H1 (cell line): ENCODE measurements around the gene DSTYK. TPM values are rescaled to one million over a fixed set of nuclear protein-coding genes. Genes with fewer than 3 reads are reported as not detected.
A peak's percentile ranks its signal among the peaks of the same experiment; 100 is the strongest.

Source experiments
- CTCF ChIA-PET: fragments of 300-600 bp; sonication (Branson Sonifier 250); formaldehyde crosslinking; loops from one replicate; lab custom pipeline; 2021; ENCODE audit not compliant: partially characterized antibody; lab: Charles Lee
- POLR2A ChIA-PET: fragments of 300-600 bp; sonication (Branson Sonifier 250); formaldehyde crosslinking; loops from one replicate; lab custom pipeline; 2021; ENCODE audit warnings: inconsistent platforms; ENCODE audit not compliant: partially characterized antibody; lab: Charles Lee
- DNase-seq, 2 experiments: peaks; one replicate each; pipeline versions ENCODE4 v3.0.0 to v3.0.0-alpha.2; 2010 to 2022; ENCODE audit warnings: low spot score in 2 of 2, low read depth in 1 of 2, mixed read lengths in 1 of 2
- FAIRE-seq: peaks from 2 replicates; lab custom pipeline; 2011; peaks lifted over from hg19 to GRCh38; lab: Jason Lieb, UNC
- H2AFZ ChIP-seq: 2 replicates; pipeline ENCODE4 v1.8.1; 2012; ENCODE audit warnings: low read length, inconsistent platforms
- H2AK5ac ChIP-seq: 2 replicates; pipeline ENCODE4 v1.6.1; 2013; ENCODE audit warnings: low read depth, low read length
- H2BK120ac ChIP-seq: replicated peaks from 2 replicates; pipeline ENCODE3; 2013; ENCODE audit warnings: low read depth, low read length, inconsistent platforms
- H2BK12ac ChIP-seq: 2 replicates; pipeline ENCODE4 v1.6.1; 2013; ENCODE audit warnings: low read depth, low read length
- H2BK15ac ChIP-seq: 2 replicates; pipeline ENCODE4 v1.6.1; 2013; ENCODE audit warnings: low read length
- H2BK20ac ChIP-seq: 2 replicates; pipeline ENCODE4 v1.6.1; 2013; ENCODE audit warnings: low read length
- H2BK5ac ChIP-seq: 2 replicates; pipeline ENCODE4 v1.6.1; 2013; ENCODE audit warnings: low read depth, low read length
- H3K14ac ChIP-seq: 2 replicates; pipeline ENCODE4 v1.6.1; 2013; ENCODE audit warnings: inconsistent platforms; ENCODE audit not compliant: insufficient read length
- H3K18ac ChIP-seq: 2 replicates; pipeline ENCODE4 v1.6.1; 2013; ENCODE audit warnings: low read length; ENCODE audit errors: extremely low read depth
- H3K23ac ChIP-seq: 2 replicates; pipeline ENCODE4 v1.6.1; 2013; ENCODE audit warnings: inconsistent platforms; ENCODE audit not compliant: insufficient read length
- H3K23me2 ChIP-seq: 2 replicates; pipeline ENCODE4 v1.6.1; 2013; ENCODE audit warnings: low read depth, low read length
- H3K27ac ChIP-seq: 2 replicates; pipeline ENCODE4 v1.6.1; 2011; ENCODE audit warnings: low read depth, low read length, inconsistent platforms
- H3K27me3 ChIP-seq, 4 experiments: replicated peaks in 1 of 4; 1 replicate in 1 of 4; 2 replicates in 3 of 4; pipeline versions ENCODE4 v1.6.1 to v1.8.1; 2011 to 2013; ENCODE audit warnings: low read length in 3 of 4, mild to moderate bottlenecking in 3 of 4, inconsistent platforms in 2 of 4, mixed read lengths in 2 of 4, moderate library complexity in 1 of 4; ENCODE audit not compliant: control insufficient read depth in 3 of 4, insufficient read depth in 3 of 4; ENCODE audit errors: extremely low read depth in 1 of 4
- H3K36me3 ChIP-seq, 4 experiments: 2 replicates each; pipeline versions ENCODE4 v1.6.1 to v1.8.1; 2011 to 2013; ENCODE audit warnings: mild to moderate bottlenecking in 4 of 4, low read length in 3 of 4, moderate library complexity in 2 of 4, control low read depth in 1 of 4, inconsistent platforms in 1 of 4; ENCODE audit not compliant: insufficient read depth in 4 of 4, control insufficient read depth in 2 of 4
- H3K4ac ChIP-seq: replicated peaks from 2 replicates; pipeline ENCODE3; 2013; ENCODE audit warnings: low read length, low read depth, mixed read lengths, inconsistent platforms; ENCODE audit not compliant: insufficient read length
- H3K4me1 ChIP-seq, 4 experiments: replicated peaks in 1 of 4; 1 replicate in 1 of 4; 2 replicates in 3 of 4; pipeline versions ENCODE4 v1.6.1 to v1.8.1; 2011 to 2013; ENCODE audit warnings: low read length in 3 of 4, inconsistent platforms in 2 of 4, mixed read lengths in 1 of 4; ENCODE audit not compliant: insufficient read depth in 4 of 4, control insufficient read depth in 3 of 4
- H3K4me2 ChIP-seq, 2 experiments: 2 replicates each; pipeline versions ENCODE4 v1.6.1 to v1.8.1; 2011 to 2013; ENCODE audit warnings: low read depth in 2 of 2, low read length in 2 of 2, control low read depth in 1 of 2, inconsistent platforms in 1 of 2, mild to moderate bottlenecking in 1 of 2; ENCODE audit not compliant: insufficient read depth in 1 of 2
- H3K4me3 ChIP-seq, 4 experiments: fragments of 200-600, 300-600 bp in 1 of 4; sonication (generic), shearing (Covaris generic), sonication (Bioruptor Twin) in 1 of 4; 2 replicates each; pipeline versions ENCODE4 v1.5.1 to v1.8.1; 2011 to 2016; ENCODE audit warnings: low read length in 4 of 4, low read depth in 3 of 4, control low read depth in 2 of 4, inconsistent platforms in 2 of 4, mild to moderate bottlenecking in 2 of 4, mixed read lengths in 1 of 4, moderate library complexity in 1 of 4; ENCODE audit not compliant: insufficient read depth in 2 of 4; ENCODE audit errors: extremely low read depth in 1 of 4
- H3K56ac ChIP-seq: replicated peaks from 2 replicates; pipeline ENCODE3; 2013; ENCODE audit warnings: low read depth, mild to moderate bottlenecking, mixed read lengths, low read length, inconsistent platforms; ENCODE audit not compliant: insufficient read length
- H3K79me1 ChIP-seq: 2 replicates; pipeline ENCODE4 v1.6.1; 2013; ENCODE audit warnings: low read depth, low read length, control low read depth
- H3K79me2 ChIP-seq, 2 experiments: 2 replicates each; pipeline versions ENCODE4 v1.6.1 to v1.8.1; 2012 to 2013; ENCODE audit warnings: low read length in 2 of 2, mild to moderate bottlenecking in 2 of 2, inconsistent platforms in 1 of 2; ENCODE audit not compliant: insufficient read depth in 2 of 2, control insufficient read depth in 1 of 2
- H3K9ac ChIP-seq, 4 experiments: replicated peaks in 1 of 4; 1 replicate in 1 of 4; 2 replicates in 3 of 4; pipeline versions ENCODE4 v1.6.1 to v1.8.1; 2011 to 2013; ENCODE audit warnings: low read depth in 3 of 4, low read length in 3 of 4, control low read depth in 2 of 4, mild to moderate bottlenecking in 2 of 4, moderate library complexity in 2 of 4, inconsistent platforms in 1 of 4; ENCODE audit errors: extremely low read depth in 1 of 4
- H3K9me3 ChIP-seq, 2 experiments: 2 replicates each; pipeline versions ENCODE4 v1.6.1 to v1.8.1; 2012 to 2013; ENCODE audit warnings: mild to moderate bottlenecking in 2 of 2, moderate library complexity in 2 of 2, control low read depth in 1 of 2, inconsistent platforms in 1 of 2, low read depth in 1 of 2, low read length in 1 of 2, mixed read lengths in 1 of 2; ENCODE audit not compliant: insufficient read depth in 2 of 2
- H4K20me1 ChIP-seq, 2 experiments: replicated peaks in 1 of 2; 2 replicates each; pipeline versions ENCODE3 to v1.8.1; 2011 to 2013; ENCODE audit warnings: inconsistent platforms in 2 of 2, low read length in 2 of 2, mild to moderate bottlenecking in 1 of 2; ENCODE audit not compliant: insufficient read depth in 2 of 2, control insufficient read depth in 1 of 2
- H4K5ac ChIP-seq: 2 replicates; pipeline ENCODE4 v1.6.1; 2013; ENCODE audit warnings: low read length, low read depth, mixed read lengths, inconsistent platforms; ENCODE audit not compliant: insufficient read length
- H4K8ac ChIP-seq: 2 replicates; pipeline ENCODE4 v1.8.0; 2013; ENCODE audit warnings: mild to moderate bottlenecking, moderate library complexity, low read length, inconsistent platforms; ENCODE audit not compliant: insufficient read depth; ENCODE audit errors: extremely low read depth
- H4K91ac ChIP-seq: replicated peaks from 2 replicates; pipeline ENCODE3; 2013; ENCODE audit warnings: low read length, mixed read lengths, inconsistent platforms; ENCODE audit not compliant: insufficient read length
- BACH1 ChIP-seq: IDR thresholded peaks from 2 replicates; pipeline ENCODE4 v1.6.1; 2012; ENCODE audit warnings: low read length, improper control_type of control experiment
- CHD1 ChIP-seq: IDR thresholded peaks from 2 replicates; pipeline ENCODE4 v1.6.1; 2012; ENCODE audit warnings: low read depth, low read length, improper control_type of control experiment
- CTCF ChIP-seq, 3 experiments: IDR thresholded peaks; 1 replicate in 2 of 3; 2 replicates in 1 of 3; pipeline versions ENCODE4 v1.5.1 to v1.6.1; 2011; ENCODE audit warnings: low read length in 3 of 3, mild to moderate bottlenecking in 3 of 3, inconsistent platforms in 2 of 3, low read depth in 1 of 3, moderate library complexity in 1 of 3; ENCODE audit not compliant: insufficient read depth in 1 of 3; ENCODE audit errors: control extremely low read depth in 1 of 3
- HDAC2 ChIP-seq, 2 experiments: fragments of 300-600 bp in 1 of 2; sonication (generic) in 1 of 2; IDR thresholded peaks; 2 replicates each; pipeline ENCODE4 v1.6.1; 2011 to 2012; ENCODE audit warnings: low read depth in 2 of 2, low read length in 2 of 2, mild to moderate bottlenecking in 2 of 2, moderate library complexity in 2 of 2, borderline replicate concordance in 1 of 2, inconsistent platforms in 1 of 2
- JUN ChIP-seq: IDR thresholded peaks from 2 replicates; pipeline ENCODE4 v1.6.1; 2011; ENCODE audit warnings: low read depth, mild to moderate bottlenecking, improper control_type of control experiment, low read length
- POU5F1 ChIP-seq: IDR thresholded peaks from 2 replicates; pipeline ENCODE4 v1.6.1; 2011; ENCODE audit warnings: low read depth, mild to moderate bottlenecking, low read length, moderate library complexity
- RAD21 ChIP-seq, 2 experiments: IDR thresholded peaks in 1 of 2; conservative IDR thresholded peaks in 1 of 2; 2 replicates each; pipeline ENCODE4 v1.6.1; 2011; ENCODE audit warnings: low read depth in 2 of 2, low read length in 2 of 2, improper control_type of control experiment in 1 of 2, inconsistent platforms in 1 of 2, mild to moderate bottlenecking in 1 of 2, moderate library complexity in 1 of 2
- RNF2 ChIP-seq: fragments of 200-900, 300-1000 bp; sonication (generic); IDR thresholded peaks from 2 replicates; pipeline ENCODE4 v1.7.1; 2016; ENCODE audit warnings: borderline replicate concordance, low read depth, mild to moderate bottlenecking, antibody characterized with exemption, low read length; ENCODE audit not compliant: poor library complexity, severe bottlenecking; ENCODE audit errors: missing control alignments
- SRF ChIP-seq: IDR thresholded peaks from 2 replicates; pipeline ENCODE4 v1.6.1; 2011; ENCODE audit warnings: mild to moderate bottlenecking, low read depth, low read length, moderate library complexity
- TEAD4 ChIP-seq: IDR thresholded peaks from 2 replicates; pipeline ENCODE4 v1.6.1; 2012; ENCODE audit warnings: low read depth, low read length, inconsistent platforms, mixed read lengths
- WGBS, 2 experiments: shearing (Covaris generic) in 1 of 2; methylation state at CpG; one replicate each; pipeline versions ENCODE4 v1.1.6 to v1.1.7; 2013 to 2015; ENCODE audit warnings: low lambda C conversion rate in 2 of 2, mixed read lengths in 2 of 2, inconsistent platforms in 1 of 2, low coverage in 1 of 2, missing lambda C conversion rate in 1 of 2; ENCODE audit not compliant: insufficient replicate concordance in 2 of 2, insufficient coverage in 1 of 2, insufficient read length in 1 of 2; ENCODE audit errors: extremely low coverage in 1 of 2, missing lambda C conversion rate in 1 of 2; 5-methylcytosine and 5-hydroxymethylcytosine counted together
- polyA plus RNA-seq, 7 experiments: library from polyadenylated mRNA; depleted of rRNA in 3 of 7; stranded (reverse) in 5 of 7; unstranded in 2 of 7; fragments of >200 nt in 5 of 7; fragments of 200-250 nt in 2 of 7; gene quantifications; 1 replicate in 5 of 7; 2 replicates in 1 of 7; 4 replicates in 1 of 7; pipeline versions ENCODE4 v1.2.1 to v1.2.3, GENCODE V29; 2011 to 2013; ENCODE audit warnings: missing spikeins in 2 of 7, mixed read lengths in 2 of 7
- total RNA-seq: library from RNA; stranded (reverse); fragmentation: NEBNext Ultra II Directional; extraction: Animal tissue kit (Norgen Biotek cat#: 25700); gene quantifications from 2 replicates; pipeline ENCODE4 v1.2.1, GENCODE V29; 2021

Gene DSTYK
- total and polyA plus RNA-seq, 2 of the 8 experiments (the other 6 are each of a cell fraction or from before 2014, with no cell fraction given): 2.7 to 8.5 TPM

- Histone ChIP-seq H3K27ac (no peak overlapping the region), H3K14ac (no peak overlapping the region), H3K4ac (no peak overlapping the region), H3K23me2 (peaks cover 5% of the 10 kb centered on the region; the same call in 1 of the 2 replicates), H3K9ac (peak overlapping the region in 2 of 4 experiments; percentile 48 to 95; a peak in 4 of 7 replicates), H4K8ac (no peak overlapping the region), H3K4me1 (peaks cover 0 to 9% (median 5%) of the 10 kb centered on the region in 4 experiments; a peak in 3 of 7 replicates), H2BK120ac (no peak overlapping the region), H2AFZ (peak overlapping the region; percentile 36), H4K5ac (peak overlapping the region; percentile 54), H2BK12ac (no peak overlapping the region), H3K79me2 (peaks cover 10 to 37% of the 10 kb centered on the region in 2 experiments), H3K36me3 (no peaks in the 10 kb centered on the region), H3K27me3 (no peaks in the 10 kb centered on the region), H2BK20ac (no peak overlapping the region), H2BK5ac (no peak overlapping the region; the same call in 1 of the 2 replicates), H2BK15ac (no peak overlapping the region), H3K4me3 (peak overlapping the region; percentile 89 to 100 (median 97); a peak in 7 of 8 replicates), H4K20me1 (no peaks in the 10 kb centered on the region), H2AK5ac (no peak overlapping the region), H3K79me1 (peaks cover 5% of the 10 kb centered on the region; the same call in 1 of the 2 replicates), H3K9me3 (no peaks in the 10 kb centered on the region), H3K56ac (no peak overlapping the region), H3K23ac (no peak overlapping the region), H3K4me2 (peak overlapping the region; percentile 79 to 92), H3K18ac (no peak overlapping the region), H4K91ac (no peak overlapping the region)
- DNase-seq (no peak), FAIRE-seq (no peak)
- ChIA-PET POLR2A (interaction anchor here (1.0 to 2.7 kb wide), 6 partner anchors 10 to 29 kb away, joined by 3 to 21 read pairs (median 6); no protein-coding TSS in a partner anchor), CTCF (interaction anchor here (0.8 to 6.0 kb wide), 21 partner anchors 8 to 151 kb away, joined by 3 to 46 read pairs (median 4); partner anchors contain the start of gene TMCC2)
- WGBS, 2 experiments: 52% methylated on average over 9 of the region's 9 CpGs; no CpG with 5 or more reads in 1 of the 2 experiments
- no peak for TF ChIP-seq POU5F1
- no peak for TF ChIP-seq TEAD4
- TF ChIP-seq CTCF (IDR thresholded peaks at IDR 0.05; ENCODE audit: control extremely low read depth in 1 of 3, insufficient read depth in 1 of 3, low read depth in 1 of 3, low read length in 3 of 3): no peak
- TF ChIP-seq JUN: no peak
- no peak for TF ChIP-seq BACH1
- no peak for TF ChIP-seq RAD21 (IDR thresholded peaks at IDR 0.05 in 1 of 2, conservative IDR thresholded peaks at IDR 0.05 in 1 of 2; ENCODE audit: low read depth in 2 of 2, low read length in 2 of 2)
- TF ChIP-seq SRF: no peak
- no peak for TF ChIP-seq CHD1
- no peak for TF ChIP-seq HDAC2 (IDR thresholded peaks at IDR 0.05; ENCODE audit: borderline replicate concordance in 1 of 2, low read depth in 2 of 2, low read length in 2 of 2)
- TF ChIP-seq RNF2: no peak
Observed at GRCh38 chr1:205122489-205122882, 89.0 kb downstream of the DSTYK start.
